Erythroblast (primary cell): ENCODE data around the gene KLHL34.

ENCODE experiments used
- DNase-seq, 2 experiments: peaks; one replicate each; lab custom pipeline; 2025; lab: John Stamatoyannopoulos, UW
- GATA1 ChIP-seq: IDR thresholded peaks from 2 replicates; pipeline ENCODE4 v1.6.1; 2011; ENCODE audit warnings: low read depth, mild to moderate bottlenecking, control low read depth, low read length, moderate library complexity
- POLR2A ChIP-seq: IDR thresholded peaks from 2 replicates; pipeline ENCODE4 v1.6.1; 2011; ENCODE audit warnings: mild to moderate bottlenecking, low read length

Gene KLHL34

DNA sequence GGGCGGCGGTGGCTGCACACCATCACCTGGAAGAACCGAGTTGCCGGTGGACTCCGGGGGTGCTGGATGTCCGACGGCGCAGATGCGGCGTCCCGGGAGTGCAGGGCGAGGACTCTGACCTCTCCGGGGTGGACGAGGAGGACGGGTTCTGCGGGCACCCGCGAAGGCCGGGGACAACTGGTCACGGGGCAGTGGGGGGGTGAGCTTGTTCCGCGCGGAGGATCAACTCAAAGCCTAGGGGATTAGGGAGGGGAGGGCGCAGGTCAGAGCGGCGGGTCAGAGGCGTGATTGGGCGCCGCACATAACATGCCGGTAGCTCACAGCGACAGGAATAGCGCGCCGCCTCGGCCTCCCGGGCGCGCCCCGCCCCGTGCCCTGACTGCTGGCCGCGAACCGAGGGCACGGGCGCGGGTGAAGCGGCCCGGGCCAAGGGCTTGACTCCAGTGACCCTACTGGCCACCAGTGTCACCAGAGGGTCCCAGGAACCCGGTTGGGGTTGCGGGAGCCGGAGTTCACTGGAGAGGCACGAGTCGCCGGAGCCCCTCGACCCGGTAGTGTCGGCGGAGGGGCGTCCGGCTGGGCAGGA is at the start of gene KLHL34:
KLHL34 (minus strand) TSS at position 179 of the 586 bp plus-strand sequence. CDS start 542 bp downstream, outside the sequence.
- DNase-seq, result no peak
- TF ChIP-seq GATA1 (no peak), POLR2A (no peak)

- TF ChIP-seq POLR2A, result no peak
- TF ChIP-seq GATA1, result no peak
Measured at GRCh38 chrX:21705225-21705624, 47.1 kb upstream of the KLHL34 start.

GRCh38 chrX:21702725-21703124 is 44.6 kb upstream of the KLHL34 start:
- no peak for TF ChIP-seq GATA1
- TF ChIP-seq POLR2A, result no peak
- DNase-seq, result no peak

More at GRCh38 chrX:21705225-21705624, 47.1 kb upstream of the KLHL34 start:
- no peak for DNase-seq

DNA sequence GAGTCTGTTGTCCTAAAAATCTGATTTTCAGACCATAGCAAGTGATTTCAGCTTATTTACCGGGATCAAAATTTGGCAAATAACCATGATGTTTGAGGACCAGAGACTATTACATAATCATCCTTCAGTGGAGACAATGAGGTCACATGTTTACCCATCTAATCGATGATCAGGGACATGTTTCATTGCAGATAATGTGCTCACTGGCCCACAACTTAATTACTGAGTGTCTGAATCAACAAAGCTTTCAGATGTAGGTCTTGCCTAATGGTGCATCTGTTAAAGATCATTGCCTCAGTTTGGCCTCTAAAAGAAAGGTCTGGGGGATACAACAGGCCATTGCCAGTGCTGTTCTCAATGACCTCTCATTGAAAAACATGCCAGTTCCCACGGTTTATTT is 42.8 kb upstream of the KLHL34 start:
- no peak for DNase-seq
- TF ChIP-seq POLR2A, result no peak
- TF ChIP-seq GATA1, result no peak

DNA sequence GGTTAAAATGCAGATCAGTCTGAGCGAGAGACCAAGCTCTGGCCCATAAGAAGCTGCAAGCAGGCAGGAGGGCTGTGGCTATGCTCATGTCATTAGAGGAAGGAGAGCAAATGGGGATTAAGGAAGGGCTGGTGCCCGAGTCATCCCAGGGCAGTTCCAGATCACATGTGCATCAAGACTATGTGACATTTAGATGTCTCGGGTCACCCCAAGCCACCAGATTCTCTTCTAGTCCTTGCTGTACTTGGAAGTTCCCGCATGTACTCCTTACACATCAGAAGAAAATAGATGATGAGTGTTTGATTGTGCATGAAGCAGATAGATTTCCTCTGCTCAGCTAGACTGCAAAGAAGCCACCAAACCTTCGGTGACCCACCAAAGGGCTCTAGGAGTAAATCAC is 42.1 kb upstream of the KLHL34 start:
- no peak for TF ChIP-seq GATA1
- TF ChIP-seq POLR2A, result no peak
- no peak for DNase-seq

DNA sequence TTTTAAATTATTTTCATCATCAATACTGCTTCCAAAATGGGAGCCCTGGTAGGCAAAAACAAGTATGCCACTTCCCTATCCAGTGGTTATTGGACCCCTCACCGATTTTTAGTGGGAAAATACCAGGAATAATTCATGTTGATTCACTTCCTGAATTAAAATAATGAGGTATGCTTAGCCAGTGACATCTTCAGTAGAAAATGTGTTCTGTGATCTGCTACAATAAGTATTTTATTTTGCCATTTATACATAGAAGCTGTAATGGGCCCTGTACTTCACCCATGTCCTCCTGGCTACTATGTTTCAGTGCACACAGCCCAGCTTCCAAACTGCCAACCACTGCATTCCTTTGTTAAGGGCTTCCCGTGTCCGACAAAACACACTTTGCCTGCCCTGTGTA is 41.0 kb upstream of the KLHL34 start:
- DNase-seq, result no peak
- no peak for TF ChIP-seq POLR2A
- no peak for TF ChIP-seq GATA1

DNA sequence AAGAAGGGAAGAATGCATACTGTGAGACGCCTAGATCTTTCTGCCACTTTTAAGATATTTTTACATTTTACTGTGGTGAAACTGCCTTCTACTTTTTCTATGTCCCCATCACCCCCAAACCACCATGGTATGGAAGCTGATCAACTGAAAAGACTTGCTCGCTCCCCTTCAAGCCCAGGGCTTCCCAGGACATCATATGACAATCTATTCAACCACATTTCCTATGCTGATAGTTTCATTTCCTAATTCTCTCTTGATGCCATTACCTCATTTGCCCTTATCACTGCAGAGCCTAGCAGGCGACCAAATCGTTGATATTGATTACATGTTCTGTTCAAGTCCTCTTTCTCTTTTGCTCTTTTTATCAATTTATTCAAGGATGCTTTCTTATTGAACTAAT is 40.1 kb upstream of the KLHL34 start:
- DNase-seq, result no peak
- TF ChIP-seq POLR2A, result no peak
- no peak for TF ChIP-seq GATA1

- no peak for DNase-seq
- no peak for TF ChIP-seq GATA1
- TF ChIP-seq POLR2A, result no peak
Measured at GRCh38 chrX:21691512-21692018, 33.4 kb upstream of the KLHL34 start.

DNA sequence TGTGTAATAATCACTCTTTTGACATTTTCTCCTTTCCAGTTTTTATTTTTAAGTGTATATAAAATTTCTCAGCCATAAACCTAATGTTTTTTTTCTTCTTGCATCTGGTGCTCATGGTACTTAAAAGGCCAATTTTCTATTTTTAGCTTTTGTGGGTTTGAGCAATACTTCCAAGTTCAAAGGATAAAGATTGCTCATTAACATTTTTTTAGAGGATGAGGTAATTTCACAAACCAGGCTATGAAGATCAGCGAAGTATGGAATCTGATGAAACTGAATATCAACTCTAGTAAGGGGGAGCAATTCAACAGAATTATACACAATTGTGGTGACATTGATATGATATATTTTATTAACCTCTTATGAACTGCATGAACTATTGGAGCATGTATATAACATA is 25.8 kb upstream of the KLHL34 start:
- no peak for TF ChIP-seq GATA1
- TF ChIP-seq POLR2A, result no peak

GRCh38 chrX:21678048-21678612 is 20.0 kb upstream of the KLHL34 start:
- DNase-seq, result no peak
- TF ChIP-seq POLR2A (no peak), GATA1 (no peak)

More for the DNA sequence above, 25.8 kb upstream of the KLHL34 start:
- DNase-seq, result no peak

- no peak for TF ChIP-seq POLR2A
- TF ChIP-seq GATA1, result no peak
- no peak for DNase-seq
Measured at GRCh38 chrX:21675931-21676330, 17.8 kb upstream of the KLHL34 start.

- DNase-seq, result no peak
- TF ChIP-seq POLR2A (no peak), GATA1 (no peak)
Measured at GRCh38 chrX:21674430-21675186, 16.5 kb upstream of the KLHL34 start.

- TF ChIP-seq POLR2A (no peak), GATA1 (no peak)
- no peak for DNase-seq
Measured at GRCh38 chrX:21666679-21667078, 8.5 kb upstream of the KLHL34 start.

- no peak for DNase-seq
- TF ChIP-seq POLR2A (no peak), GATA1 (no peak)
Measured at GRCh38 chrX:21666252-21666651, 8.1 kb upstream of the KLHL34 start.
